ENCODE results near the gene POU2F1.

- no peak for TF ChIP-seq POLR2A (IDR thresholded peaks at IDR 0.05)
- TF ChIP-seq CTCF (IDR thresholded peaks at IDR 0.05) = no peak
These were observed 30.8 kb downstream of the POU2F1 start for GRCh38 chr1:167251472-167251871.

Data from body of pancreas (tissue), 4 donors.